GM10847 (cell line): ENCODE data around the gene IQCE.
A peak's percentile ranks its signal among the peaks of the same experiment; 100 is the strongest.

Source experiments
- POLR2A ChIP-seq: IDR thresholded peaks from 2 replicates; pipeline ENCODE4 v1.6.1; 2011; ENCODE audit not compliant: insufficient read length; ENCODE audit errors: extremely low read depth

Gene IQCE

GRCh38 chr7:2542011-2542915 is 16.5 kb upstream of the IQCE start:
- TF ChIP-seq POLR2A, result no peak

DNA sequence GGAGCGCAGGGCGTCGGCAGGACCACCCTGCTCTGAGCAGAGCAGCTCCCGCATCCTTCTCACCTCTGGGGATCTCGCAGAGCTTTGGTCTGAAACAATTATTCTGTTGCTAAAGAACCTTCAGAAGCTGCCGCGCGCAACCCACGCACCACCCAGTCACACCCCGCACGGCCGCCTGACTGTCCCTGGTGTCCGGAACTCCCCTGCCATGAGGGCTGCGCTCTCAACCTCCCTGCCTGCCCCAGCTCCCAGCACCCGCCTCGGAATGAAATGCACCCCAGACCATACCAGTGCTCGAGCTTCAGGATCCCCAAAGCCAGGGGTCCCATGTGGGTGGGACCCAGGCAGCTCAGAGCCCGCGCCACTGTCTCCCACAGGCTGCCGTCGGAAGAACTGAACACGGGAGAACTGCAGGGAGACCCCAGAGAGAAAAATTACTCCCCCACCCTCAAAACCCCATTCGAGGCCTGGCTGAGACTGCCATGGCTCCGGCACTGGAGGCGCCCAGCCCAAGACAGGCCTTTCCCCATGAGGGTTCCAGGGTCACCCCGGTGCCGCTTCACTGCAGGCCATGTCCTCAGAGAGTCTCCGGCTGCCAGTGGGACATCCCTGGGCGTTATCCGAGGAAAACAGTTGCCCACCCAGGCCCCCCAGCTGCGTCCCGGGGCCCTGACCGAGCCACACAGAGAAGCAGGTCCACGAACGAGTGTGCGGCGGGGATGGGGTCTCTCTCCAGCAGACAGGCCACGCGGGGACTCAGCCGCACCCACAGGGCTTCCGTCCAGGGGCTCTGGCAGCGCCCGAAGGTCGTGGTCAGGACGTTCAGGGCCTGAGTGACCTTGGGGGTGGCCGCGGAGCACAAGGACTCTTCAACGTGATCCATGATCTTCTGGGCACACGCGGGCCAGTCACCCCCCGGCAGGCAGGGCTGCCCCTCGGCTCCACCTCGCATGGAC is 15.6 kb upstream of the IQCE start:
- no peak for TF ChIP-seq POLR2A

GRCh38 chr7:2544541-2545188 is 14.1 kb upstream of the IQCE start:
- no peak for TF ChIP-seq POLR2A

- no peak for TF ChIP-seq POLR2A
Observed at GRCh38 chr7:2545746-2546425, 12.9 kb upstream of the IQCE start.

- TF ChIP-seq POLR2A, result no peak
Observed at GRCh38 chr7:2546776-2547586, 11.8 kb upstream of the IQCE start.

- no peak for TF ChIP-seq POLR2A
Observed at GRCh38 chr7:2551418-2551817, 7.4 kb upstream of the IQCE start.

DNA sequence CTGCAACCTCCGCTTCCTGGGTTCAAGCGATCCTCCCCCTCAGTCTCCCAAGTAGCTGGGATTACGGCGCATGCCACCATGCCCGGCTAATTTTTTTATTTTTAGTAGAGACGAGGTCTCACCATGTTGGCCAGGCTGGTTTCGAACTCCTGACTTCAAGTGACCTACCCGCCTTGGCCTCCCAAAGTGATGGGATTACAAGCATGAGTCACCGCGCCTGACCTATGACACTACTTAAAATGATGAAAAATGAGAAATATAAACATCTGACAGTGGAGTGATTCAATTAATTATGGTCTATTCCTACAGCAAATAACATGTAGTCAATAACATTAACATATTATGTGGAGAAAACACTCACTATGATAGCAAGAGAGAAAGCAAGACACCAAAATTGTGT is 5.7 kb upstream of the IQCE start:
- no peak for TF ChIP-seq POLR2A

GRCh38 chr7:2553831-2554581 is 4.8 kb upstream of the IQCE start:
- no peak for TF ChIP-seq POLR2A

DNA sequence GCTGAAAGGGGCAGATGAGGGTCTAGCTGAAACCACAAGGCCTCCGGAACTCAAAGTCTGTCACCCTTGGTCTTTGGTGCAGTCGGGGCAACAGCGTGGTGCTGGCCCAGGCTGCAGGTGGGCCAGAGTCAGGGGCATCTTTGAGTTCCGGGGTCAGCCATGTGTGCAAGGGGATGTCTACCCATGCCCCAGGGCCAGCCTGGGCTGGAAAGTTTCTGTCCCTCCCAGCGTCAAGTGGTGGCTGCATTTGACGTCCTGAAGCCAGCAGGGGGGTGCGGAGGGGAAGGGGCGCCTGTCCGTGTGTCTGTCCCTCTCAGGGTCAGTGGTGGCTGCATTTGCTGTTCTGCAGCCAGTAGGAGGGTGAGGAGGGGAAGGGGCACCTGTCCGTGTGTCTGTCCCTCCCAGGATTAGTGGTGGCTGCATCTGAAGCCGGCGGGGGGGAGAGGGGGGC is 4.1 kb upstream of the IQCE start:
- no peak for TF ChIP-seq POLR2A

DNA sequence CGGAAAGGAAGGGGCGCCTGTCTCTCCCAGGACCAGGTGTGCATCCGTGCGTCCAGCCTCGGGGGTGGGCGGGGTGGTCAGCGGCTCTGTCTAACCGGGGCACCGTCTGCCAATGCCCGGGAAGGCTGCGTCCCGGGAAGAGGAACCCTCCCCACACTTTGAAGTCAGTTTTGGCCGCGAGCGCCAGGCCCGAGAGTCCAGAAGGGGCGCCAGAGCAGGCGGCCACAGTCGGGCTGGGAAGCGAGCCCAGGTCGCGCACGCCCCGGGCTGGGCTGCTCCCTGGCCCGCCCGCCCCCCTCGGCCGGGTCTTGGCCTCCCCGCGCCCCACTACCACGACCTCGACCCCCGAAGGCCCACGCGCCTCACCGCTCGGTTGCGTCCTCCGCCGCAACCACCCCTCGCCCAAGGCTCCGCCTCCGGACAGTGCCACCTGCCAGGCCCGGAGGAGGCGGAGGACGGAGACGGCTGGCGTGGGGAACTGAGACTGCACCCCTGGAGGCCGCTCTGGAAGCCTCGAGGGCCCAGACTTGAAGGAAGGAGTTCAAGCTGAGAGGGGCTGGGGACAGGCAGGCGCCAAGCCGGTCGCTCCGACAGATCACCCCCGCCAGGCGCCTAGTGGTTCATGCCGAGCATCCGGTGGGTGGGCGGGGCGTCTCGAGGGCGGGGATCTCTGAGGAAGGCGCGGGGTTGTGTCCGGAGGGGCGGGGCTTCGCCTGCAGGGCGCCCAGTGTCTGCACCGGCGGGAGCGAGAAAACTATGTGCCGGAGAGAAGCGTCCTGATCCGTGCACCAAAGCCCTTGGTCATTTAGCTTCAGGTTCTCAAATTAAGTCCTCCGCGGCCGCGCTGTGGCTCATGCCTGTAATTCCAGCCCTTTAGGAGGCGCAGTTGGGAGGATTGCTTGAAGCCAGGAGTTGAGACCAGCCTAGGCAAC is 3.4 kb upstream of the IQCE start, which contains the start of gene BRAT1:
Gene BRAT1, minus strand, starts transcription at position 404 of the 932 bp plus-strand sequence. CDS start 1,093 bp downstream, outside the sequence.
- TF ChIP-seq POLR2A, result peak; percentile 83

DNA sequence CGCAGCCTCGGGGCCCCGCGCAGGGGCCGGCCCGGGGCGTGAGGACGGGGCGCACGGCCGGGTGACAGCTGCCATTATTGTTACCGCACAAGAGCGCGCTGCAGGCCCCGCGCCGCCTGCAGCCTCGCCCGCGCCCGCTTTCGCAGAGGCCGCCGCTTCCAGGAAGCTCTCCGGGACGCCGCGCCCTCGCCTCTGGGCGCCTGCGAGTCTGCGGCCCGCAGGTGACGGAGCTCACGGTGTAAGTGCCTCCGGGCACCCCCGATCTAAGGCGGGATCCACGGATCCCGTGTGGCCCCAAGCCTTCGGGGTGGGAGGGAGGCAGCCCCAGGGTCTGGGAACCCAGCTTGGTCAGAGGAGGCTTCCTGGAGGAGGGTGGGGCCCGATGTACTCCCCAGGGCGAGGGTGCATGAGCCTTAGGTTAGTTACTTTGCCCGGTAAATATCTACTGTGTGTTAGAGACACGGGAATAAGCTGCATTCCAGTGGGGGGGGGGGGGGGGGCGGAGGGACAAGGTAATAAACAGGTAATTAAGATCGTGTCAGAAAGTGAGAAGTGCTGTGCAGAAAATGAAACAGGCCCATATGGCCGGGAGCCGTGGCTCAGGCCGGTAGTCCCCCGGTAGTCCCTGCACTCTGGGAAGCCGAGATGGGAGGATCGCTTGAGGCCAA is 638 bp downstream of the IQCE start:
- TF ChIP-seq POLR2A, result no peak

- TF ChIP-seq POLR2A, result no peak
Observed at GRCh38 chr7:2564970-2565540, 6.3 kb downstream of the IQCE start.
